IPS-NIHi11 (cell line): ENCODE data around the gene RUFY1.
A peak's percentile ranks its signal among the peaks of the same experiment; 100 is the strongest.
"Not testable (repeated sequence)": the region's sequence is repeated elsewhere in the genome, so short reads cannot be mapped to it uniquely, and the experiment has no call there.

Experiments
- DNase-seq: peaks from one replicate; pipeline ENCODE4 v3.0.0; 2012; ENCODE audit warnings: mixed read lengths, low spot score

The RUFY1 gene

DNA sequence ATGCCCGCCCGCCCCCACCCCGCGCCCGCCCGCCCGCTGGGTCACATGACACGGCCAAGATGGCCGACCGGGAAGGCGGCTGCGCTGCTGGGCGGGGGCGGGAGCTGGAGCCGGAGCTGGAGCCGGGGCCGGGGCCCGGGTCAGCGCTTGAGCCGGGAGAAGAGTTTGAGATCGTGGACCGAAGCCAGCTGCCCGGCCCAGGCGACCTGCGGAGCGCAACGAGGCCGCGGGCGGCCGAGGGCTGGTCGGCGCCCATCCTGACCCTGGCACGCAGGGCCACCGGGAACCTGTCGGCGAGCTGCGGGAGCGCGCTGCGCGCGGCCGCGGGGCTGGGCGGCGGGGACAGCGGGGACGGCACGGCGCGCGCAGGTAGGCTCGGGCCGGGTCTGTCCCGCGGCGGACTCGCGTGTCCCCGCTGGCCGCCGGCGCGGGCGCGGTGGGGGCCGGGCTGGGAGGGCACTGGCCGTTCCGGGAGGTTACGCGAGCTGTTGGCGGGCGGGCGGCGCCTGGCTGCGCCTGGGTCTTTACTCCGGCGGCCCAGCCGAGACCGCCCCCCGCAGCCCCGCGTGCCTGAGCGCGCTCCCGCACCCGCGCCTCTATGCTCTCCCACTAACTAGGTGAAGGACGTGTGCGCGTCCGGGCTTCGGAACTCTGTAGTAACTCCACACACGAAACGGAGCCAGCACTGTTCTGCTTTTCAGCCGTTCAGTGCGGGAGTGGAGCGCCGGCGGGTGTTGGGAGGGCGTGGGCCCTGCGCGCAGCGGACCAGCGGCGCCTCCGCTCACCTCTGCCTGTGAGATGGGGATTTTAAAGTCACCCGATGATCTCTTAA, at the start of gene RUFY1:
Gene RUFY1 (plus strand): TSS at position 44 of the 832 bp plus-strand sequence. CDS start 16 bp downstream, at position 60.
- DNase-seq, result peak; percentile 91

- DNase-seq, result not testable (repeated sequence)
These were observed 48.4 kb upstream of the RUFY1 start for GRCh38 chr5:179501997-179502396.

- DNase-seq, result not testable (repeated sequence)
These were observed 47.9 kb upstream of the RUFY1 start for GRCh38 chr5:179502420-179502819.

- no peak for DNase-seq
These were observed 46.2 kb upstream of the RUFY1 start for GRCh38 chr5:179504191-179504590.

DNA sequence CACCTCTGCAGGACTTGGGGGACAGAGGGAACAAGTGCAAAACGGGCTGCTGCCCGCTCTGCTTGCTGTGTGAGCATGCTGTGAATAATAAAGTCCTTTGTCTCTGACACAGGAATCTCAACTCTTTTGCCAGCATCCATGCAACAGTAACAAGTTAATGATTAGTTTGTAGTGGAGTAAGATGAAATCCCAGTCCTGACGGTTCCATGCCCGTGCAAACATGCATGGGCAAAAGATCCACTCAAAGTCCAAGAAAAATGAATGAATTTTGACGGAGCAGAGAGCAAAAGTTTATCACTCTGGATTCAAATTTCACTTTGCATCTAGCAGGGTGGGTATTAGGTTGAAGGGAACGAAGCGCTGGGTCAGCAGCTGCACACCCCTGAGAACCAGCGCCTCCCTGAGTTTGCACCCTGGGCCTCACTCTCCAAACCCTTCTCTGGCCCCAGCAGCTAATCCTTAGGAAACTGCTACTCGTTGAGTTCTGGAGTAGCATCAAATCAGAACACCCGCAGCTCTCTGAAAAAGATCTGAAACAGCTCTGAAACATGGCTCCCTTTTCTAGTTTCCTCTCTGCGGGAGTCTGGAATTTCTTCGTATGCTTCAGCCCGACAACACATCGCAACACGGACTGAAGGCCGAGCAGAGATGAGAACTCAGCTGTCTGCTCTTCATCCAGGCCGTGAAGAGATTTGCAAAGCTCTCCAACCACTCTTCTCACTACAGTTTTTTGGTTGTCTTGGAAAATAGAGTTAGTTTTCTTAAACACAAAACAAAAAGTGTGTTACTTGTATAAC, 45.6 kb upstream of the RUFY1 start:
- DNase-seq, result no peak

DNA sequence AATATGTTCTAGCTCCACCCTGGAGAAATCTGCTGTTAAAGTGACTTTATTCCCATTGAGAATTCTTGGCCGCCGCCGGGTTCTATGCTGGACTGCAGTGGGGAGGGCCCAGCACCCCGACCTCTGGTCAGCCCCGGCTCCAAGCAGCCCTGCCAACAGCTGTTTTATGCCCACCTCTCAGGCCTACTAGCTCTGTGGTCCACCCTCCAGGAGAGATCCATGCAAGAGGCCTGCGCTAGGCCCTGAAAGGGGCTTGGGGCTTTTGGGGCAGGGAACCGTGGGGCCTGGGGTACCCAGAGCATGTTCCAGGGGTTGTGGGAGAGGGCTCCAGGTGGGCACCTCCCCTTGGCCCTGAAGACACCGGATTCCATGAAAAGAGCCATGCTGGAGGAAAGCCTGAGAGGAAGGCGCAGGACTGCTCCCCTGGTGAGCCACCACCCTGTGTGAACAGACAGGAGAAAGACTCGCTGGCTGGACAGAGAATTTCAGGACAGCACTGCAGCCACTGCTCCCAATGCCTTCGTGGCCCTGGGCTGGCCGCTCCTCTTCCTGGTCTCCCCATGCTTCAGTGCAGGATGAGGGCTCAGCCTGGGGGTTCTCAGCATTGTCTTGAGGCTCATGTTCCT, 44.6 kb upstream of the RUFY1 start:
- no peak for DNase-seq

GRCh38 chr5:179509239-179509638, 41.1 kb upstream of the RUFY1 start:
- DNase-seq, result no peak

DNA sequence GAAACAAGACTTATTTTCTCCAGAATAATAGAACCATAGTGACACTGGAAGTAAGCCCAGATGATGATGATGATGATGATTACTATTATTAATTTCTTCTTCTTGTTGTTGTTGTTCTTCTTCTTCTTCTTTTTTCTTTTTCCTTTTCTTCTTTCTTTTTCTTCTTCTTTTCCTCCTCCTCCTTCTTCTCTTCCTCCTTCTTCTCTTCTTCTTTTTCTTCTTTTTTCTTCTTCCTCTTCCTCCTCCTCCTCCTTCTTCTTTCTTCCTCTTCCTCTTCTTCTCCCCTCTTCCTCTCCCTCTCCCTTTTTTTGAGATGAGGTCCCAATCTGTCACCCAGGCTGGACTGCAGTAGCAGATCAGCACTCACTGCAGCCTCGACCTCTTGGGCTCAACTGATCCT, 40.5 kb upstream of the RUFY1 start:
- no peak for DNase-seq

GRCh38 chr5:179512452-179513000, 37.8 kb upstream of the RUFY1 start:
- DNase-seq, result no peak

- not testable (repeated sequence) for DNase-seq
These were observed 34.9 kb upstream of the RUFY1 start for GRCh38 chr5:179515501-179515900.

DNA sequence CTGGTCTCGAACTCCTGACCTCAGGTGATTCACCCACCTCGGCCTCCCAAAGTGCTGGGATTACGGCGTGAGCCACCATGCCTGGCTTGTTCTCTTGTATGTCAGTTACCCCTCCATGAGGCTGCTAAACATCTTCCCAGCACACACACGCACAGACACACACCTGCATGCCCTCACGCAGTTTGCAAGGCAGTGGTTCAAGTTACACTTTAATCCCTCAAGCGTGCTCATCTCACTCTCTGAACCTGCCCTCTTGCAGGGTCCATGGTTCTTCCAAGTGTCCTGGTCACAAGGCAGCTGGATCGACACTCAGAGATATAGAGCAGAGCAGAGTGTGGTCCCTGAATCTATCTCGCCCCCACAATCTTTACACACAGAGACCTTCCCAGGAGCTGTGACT, 34.1 kb upstream of the RUFY1 start:
- no peak for DNase-seq

- DNase-seq, result not testable (repeated sequence)
These were observed 32.6 kb upstream of the RUFY1 start for GRCh38 chr5:179517746-179518145.

GRCh38 chr5:179518369-179518768, 32.0 kb upstream of the RUFY1 start:
- DNase-seq, result not testable (repeated sequence)

DNA sequence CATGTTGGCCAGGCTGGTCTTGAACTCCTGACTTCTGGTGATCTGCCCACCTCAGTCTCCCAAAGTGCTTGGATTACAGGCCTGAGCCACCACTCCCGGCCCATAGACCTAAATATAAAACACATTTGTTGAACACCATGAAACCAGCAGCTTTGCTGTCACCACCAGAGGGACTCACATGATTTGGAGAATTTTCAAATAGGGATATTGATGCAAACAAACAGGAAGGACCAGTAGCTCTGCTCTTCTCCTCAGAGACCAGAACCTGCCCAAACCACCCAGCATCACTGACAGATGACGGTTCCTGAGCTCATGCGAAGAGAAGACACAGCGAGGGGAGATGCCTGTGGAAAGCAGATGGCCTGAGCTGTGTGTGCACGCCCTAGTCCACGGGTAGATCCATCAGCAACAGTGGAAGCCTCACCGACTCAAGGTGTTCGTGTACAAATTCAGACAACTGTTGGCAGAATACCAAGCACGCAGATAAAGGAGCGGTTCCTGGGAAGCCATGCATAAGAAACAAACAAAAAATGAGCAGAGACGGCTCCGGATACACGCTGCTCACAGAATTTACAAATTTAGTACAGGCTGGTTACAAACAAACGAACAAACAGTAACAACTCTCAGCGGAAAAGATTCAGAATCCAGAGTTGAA, 30.8 kb upstream of the RUFY1 start:
- not testable (repeated sequence) for DNase-seq

GRCh38 chr5:179522107-179522506, 28.2 kb upstream of the RUFY1 start:
- DNase-seq, result not testable (repeated sequence)

DNA sequence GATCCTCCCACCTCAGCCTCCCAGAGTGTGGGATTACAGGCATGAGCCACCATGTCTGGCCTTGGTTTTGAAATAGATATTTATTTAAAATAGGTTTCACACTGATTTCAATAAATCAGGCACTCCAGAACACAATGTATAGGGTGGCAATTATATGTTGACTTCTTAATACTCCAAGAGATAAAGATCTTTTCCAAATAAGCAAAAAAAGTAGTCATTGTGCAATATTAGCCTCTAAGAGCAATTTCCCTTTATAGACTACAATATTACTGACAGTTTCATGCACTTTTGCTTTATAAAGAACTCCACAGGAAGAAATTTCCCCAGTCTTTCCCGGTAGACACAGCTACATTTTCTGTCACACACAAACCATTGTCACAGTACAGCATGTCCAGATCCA, 23.4 kb upstream of the RUFY1 start:
- no peak for DNase-seq

GRCh38 chr5:179530069-179530998, 20.0 kb upstream of the RUFY1 start:
- peak; percentile 83 for DNase-seq

- no peak for DNase-seq
These were observed 17.3 kb upstream of the RUFY1 start for GRCh38 chr5:179533024-179533423.

DNA sequence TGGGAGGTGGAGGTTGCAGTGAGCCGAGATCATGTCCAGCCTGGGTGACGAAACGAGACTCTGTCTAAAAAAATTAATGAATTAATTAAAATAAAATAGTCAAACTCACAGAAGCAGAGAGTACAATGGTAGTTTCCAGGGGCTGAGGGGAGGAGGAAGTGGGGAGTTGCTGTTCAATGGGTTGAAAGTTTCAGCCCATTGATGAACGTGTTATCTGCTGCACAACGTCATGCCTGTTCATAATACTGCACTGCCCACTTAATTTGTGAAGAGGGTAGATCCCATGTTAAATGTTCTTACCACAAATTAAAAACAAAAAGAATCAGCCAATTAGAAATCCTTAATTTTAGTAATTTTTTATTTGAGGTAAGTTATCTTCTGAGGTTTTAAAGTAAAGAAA, 16.4 kb upstream of the RUFY1 start:
- DNase-seq, result no peak

DNA sequence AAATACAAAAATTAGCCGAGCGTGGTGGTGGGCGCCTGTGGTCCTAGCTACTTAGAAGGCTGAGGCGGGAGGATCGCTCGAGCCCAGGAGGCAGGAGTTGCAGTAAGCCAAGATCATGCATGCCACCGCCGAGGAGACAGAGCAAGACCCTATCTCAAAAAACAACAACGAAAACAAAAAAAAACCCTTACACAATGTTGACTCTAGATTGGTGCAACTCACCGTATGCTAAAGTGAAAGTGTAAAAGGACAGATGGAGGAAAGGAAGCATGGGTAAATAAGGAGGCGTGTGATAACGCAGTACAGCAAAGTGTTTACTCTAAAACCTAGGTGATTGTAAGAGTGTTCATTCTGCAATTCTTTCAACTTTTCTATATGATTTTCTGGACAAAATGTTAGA, 15.9 kb upstream of the RUFY1 start:
- DNase-seq, result no peak

DNA sequence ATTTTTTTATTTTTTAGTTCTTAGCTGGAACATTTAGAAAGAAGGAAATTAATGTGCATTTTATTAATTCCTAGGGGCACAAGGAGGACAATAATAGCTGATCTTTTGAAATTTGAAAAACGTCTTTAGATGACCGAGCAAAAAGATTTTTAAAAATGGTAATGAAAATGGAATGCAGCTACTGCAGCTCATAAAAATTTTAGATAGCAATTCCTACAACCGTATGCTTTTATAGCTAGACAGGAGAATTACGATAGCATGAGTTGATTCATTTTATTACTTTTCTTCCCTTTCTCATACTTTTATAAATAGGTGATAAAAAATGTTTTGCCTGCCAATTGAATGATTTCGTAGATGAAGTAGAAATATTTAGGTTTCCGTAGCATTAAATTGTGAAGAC, 13.7 kb upstream of the RUFY1 start:
- no peak for DNase-seq
